Hair follicular keratinocyte (primary cell): ENCODE data around the gene PUM2. TPM values are rescaled to one million over a fixed set of nuclear protein-coding genes. Genes with fewer than 3 reads are reported as not detected.

Experiments used
- total RNA-seq: library from RNA; depleted of rRNA; stranded (reverse); fragments of >200 nt; gene quantifications from 2 replicates; pipeline ENCODE4 v1.2.3, GENCODE V29; 2015

The PUM2 gene, protein sequence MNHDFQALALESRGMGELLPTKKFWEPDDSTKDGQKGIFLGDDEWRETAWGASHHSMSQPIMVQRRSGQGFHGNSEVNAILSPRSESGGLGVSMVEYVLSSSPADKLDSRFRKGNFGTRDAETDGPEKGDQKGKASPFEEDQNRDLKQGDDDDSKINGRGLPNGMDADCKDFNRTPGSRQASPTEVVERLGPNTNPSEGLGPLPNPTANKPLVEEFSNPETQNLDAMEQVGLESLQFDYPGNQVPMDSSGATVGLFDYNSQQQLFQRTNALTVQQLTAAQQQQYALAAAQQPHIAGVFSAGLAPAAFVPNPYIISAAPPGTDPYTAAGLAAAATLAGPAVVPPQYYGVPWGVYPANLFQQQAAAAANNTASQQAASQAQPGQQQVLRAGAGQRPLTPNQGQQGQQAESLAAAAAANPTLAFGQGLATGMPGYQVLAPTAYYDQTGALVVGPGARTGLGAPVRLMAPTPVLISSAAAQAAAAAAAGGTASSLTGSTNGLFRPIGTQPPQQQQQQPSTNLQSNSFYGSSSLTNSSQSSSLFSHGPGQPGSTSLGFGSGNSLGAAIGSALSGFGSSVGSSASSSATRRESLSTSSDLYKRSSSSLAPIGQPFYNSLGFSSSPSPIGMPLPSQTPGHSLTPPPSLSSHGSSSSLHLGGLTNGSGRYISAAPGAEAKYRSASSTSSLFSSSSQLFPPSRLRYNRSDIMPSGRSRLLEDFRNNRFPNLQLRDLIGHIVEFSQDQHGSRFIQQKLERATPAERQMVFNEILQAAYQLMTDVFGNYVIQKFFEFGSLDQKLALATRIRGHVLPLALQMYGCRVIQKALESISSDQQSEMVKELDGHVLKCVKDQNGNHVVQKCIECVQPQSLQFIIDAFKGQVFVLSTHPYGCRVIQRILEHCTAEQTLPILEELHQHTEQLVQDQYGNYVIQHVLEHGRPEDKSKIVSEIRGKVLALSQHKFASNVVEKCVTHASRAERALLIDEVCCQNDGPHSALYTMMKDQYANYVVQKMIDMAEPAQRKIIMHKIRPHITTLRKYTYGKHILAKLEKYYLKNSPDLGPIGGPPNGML
- 13.7 and 15.6 TPM in 2 replicates for total RNA-seq

DNA sequence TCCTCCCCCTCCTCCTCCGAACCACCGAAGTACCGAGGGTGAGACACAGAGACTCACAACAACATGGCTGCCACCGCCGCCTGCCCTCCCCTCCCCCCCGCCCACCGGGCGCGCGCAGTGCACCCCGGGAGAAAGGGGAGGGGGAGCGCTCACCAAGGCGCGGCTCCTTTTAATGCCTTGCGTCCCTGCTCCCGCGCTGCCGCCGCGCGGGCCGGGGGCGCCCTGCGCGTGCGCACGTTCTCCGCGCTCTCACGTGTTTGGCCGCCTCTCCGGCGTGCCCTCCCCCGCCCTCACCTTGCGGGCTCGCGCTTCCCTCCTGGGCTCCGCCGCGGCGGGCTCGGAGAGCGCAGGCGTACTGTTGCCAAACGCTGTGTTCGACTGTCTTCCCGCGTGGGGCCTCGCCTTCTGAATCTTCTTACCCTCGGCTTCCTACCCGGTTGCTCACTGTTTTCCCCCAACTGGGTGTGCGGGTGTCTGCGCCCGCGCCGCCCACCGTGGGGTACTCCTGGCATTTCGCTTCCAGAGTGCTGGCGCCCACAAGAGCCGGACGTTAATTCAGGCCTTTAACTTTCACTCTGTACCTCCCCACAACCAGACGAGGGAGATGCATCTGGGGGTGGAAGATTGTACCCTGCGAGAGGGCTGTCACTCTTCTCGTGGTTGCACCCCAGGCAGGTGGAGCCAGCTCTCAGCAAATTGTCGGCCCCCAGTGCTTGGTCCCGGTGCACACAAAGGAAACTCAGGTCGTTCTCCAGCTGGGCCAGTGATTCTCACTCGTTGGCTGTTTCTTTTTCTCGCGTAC lies at the start of gene PUM2:
PUM2 (minus strand) TSS at position 92 of the 802 bp plus-strand sequence. CDS start 23,484 bp downstream, outside the sequence.

DNA sequence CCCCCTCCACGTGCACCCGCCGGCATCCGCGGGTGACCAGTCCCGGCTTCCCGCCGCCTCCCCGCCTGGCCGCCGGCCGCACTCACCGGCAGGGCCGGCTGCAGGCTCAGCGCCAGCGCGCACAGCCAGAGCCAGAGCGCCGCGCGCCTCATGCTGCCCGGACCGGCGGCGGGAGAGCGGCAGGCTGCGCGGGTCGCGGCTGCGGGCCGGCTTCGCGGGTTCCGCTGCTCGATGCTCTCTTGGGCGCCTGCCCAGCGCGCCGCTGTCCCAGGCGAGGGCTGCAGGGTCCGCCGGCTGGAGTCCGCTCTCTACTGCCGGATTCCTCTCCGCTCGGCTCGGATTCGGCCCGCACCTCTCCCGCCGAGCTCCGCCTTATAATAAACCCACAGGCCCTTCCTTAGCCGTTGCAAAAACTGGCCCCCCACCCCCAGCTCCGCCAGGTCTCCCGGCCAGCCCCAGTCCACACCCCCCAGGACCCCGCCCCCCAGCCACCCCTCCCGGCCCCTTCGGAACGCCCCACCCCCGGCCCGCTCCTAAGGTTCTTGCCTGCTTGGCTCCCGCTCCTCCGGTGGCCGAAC lies 125.8 kb downstream of the PUM2 start, which contains the start of gene SDC1:
SDC1 (minus strand) TSS at position 415 of the 578 bp plus-strand sequence; CDS start at position 152, 263 bp downstream.

Other genes with a start within 250 kb of the PUM2 start
- gene SDC1, start 125.7 kb downstream of the PUM2 start, total RNA-seq = 1,259 and 1,658 TPM in 2 replicates
- gene RHOB, start 96.2 kb upstream of the PUM2 start, total RNA-seq = 109 and 133 TPM in 2 replicates